GM12865 (cell line): ENCODE measurements around the gene ATP6V0C.

Source experiments
- DNase-seq: peaks from one replicate; pipeline ENCODE4 v3.0.0; 2010; ENCODE audit warnings: low read depth
- H3K4me3 ChIP-seq: 2 replicates; pipeline ENCODE4 v1.5.1; 2011; ENCODE audit warnings: mild to moderate bottlenecking, low read depth, low read length, control low read depth
- CTCF ChIP-seq: IDR thresholded peaks from 2 replicates; pipeline ENCODE4 v1.5.1; 2011; ENCODE audit warnings: low read length, control low read depth, low read depth, inconsistent platforms; ENCODE audit not compliant: insufficient read depth; ENCODE audit errors: missing control alignments

The ATP6V0C gene

GRCh38 chr16:2471653-2472487 lies 41.9 kb upstream of the ATP6V0C start:
- H3K4me3 ChIP-seq, result no peak overlapping the region
- DNase-seq, result no peak
- TF ChIP-seq CTCF, result no peak

GRCh38 chr16:2472488-2472864 lies 41.3 kb upstream of the ATP6V0C start:
- TF ChIP-seq CTCF, result no peak

GRCh38 chr16:2472885-2473445 lies 40.8 kb upstream of the ATP6V0C start:
- H3K4me3 ChIP-seq, result no peak overlapping the region
- no peak for TF ChIP-seq CTCF
- DNase-seq, result no peak

More at GRCh38 chr16:2472488-2472864, 41.3 kb upstream of the ATP6V0C start:
- DNase-seq, result no peak
- H3K4me3 ChIP-seq, result no peak overlapping the region

- no peak for TF ChIP-seq CTCF
- no peak for DNase-seq
These were observed 40.3 kb upstream of the ATP6V0C start for GRCh38 chr16:2473446-2473926.

GRCh38 chr16:2473999-2474876 lies 39.5 kb upstream of the ATP6V0C start:
- H3K4me3 ChIP-seq, result peak overlapping the region; percentile 92
- peak; percentile 72 for DNase-seq
- TF ChIP-seq CTCF, result peak; percentile 55

More at GRCh38 chr16:2473446-2473926, 40.3 kb upstream of the ATP6V0C start:
- H3K4me3 ChIP-seq, result peak overlapping the region; percentile 29

- peak within 1 kb of the TSS; percentile 92 for H3K4me3 ChIP-seq
- no peak for TF ChIP-seq CTCF
- DNase-seq, result peak; percentile 92
These were observed 38.8 kb upstream of the ATP6V0C start, which contains the start of gene TBC1D24 for GRCh38 chr16:2474877-2475412. Gene TBC1D24, plus strand, starts transcription at chr16:2475127. Its CDS starts 21,022 bp downstream, at chr16:2496149.
